NT2/D1 (cell line): ENCODE data around the gene MYO3B.

Experiments used
- DNase-seq: peaks from one replicate; pipeline ENCODE4 v3.0.0-alpha.2; 2011; ENCODE audit warnings: low read depth, low spot score
- H3K27me3 ChIP-seq: 2 replicates; pipeline ENCODE4 v1.6.0; 2011; ENCODE audit warnings: mild to moderate bottlenecking; ENCODE audit not compliant: insufficient read length, insufficient read depth
- H3K36me3 ChIP-seq: 2 replicates; pipeline ENCODE4 v1.6.1; 2011; ENCODE audit warnings: mild to moderate bottlenecking, low read length, mixed read lengths; ENCODE audit not compliant: insufficient read depth, insufficient read length
- H3K4me1 ChIP-seq: 2 replicates; pipeline ENCODE4 v1.5.1; 2011; ENCODE audit not compliant: insufficient read depth, insufficient read length
- H3K4me3 ChIP-seq: 2 replicates; pipeline ENCODE4 v1.5.1; 2011; ENCODE audit warnings: low read depth; ENCODE audit not compliant: insufficient read length
- H3K9ac ChIP-seq: 2 replicates; pipeline ENCODE4 v1.6.0; 2011; ENCODE audit warnings: low read depth; ENCODE audit not compliant: insufficient read length
- H3K9me3 ChIP-seq: 2 replicates; pipeline ENCODE4 v1.5.1; 2011; ENCODE audit warnings: mild to moderate bottlenecking, low read length; ENCODE audit not compliant: insufficient read depth
- SUZ12 ChIP-seq: IDR thresholded peaks from 2 replicates; pipeline ENCODE4 v1.6.1; 2011; ENCODE audit not compliant: insufficient read length, insufficient read depth; ENCODE audit errors: extremely low read depth
- YY1 ChIP-seq: IDR thresholded peaks from 2 replicates; pipeline ENCODE4 v1.6.1; 2011; ENCODE audit not compliant: insufficient read length, insufficient read depth
- ZNF274 ChIP-seq: IDR thresholded peaks from 2 replicates; pipeline ENCODE4 v1.6.1; 2011; ENCODE audit warnings: mild to moderate bottlenecking, low read depth, low read length

MYO3B gene

GRCh38 chr2:170218931-170219330, 41.0 kb downstream of the MYO3B start:
- DNase-seq, result no peak
- no peaks in the 10 kb centered on the region for H3K9me3 ChIP-seq
- no peak for TF ChIP-seq ZNF274
- no peak for TF ChIP-seq SUZ12
- no peak for TF ChIP-seq YY1
- peaks cover 2% of the 10 kb centered on the region for H3K4me1 ChIP-seq
- no peak overlapping the region for H3K9ac ChIP-seq
- no peaks in the 10 kb centered on the region for H3K36me3 ChIP-seq
- no peak overlapping the region for H3K4me3 ChIP-seq
- no peaks in the 10 kb centered on the region for H3K27me3 ChIP-seq

DNA sequence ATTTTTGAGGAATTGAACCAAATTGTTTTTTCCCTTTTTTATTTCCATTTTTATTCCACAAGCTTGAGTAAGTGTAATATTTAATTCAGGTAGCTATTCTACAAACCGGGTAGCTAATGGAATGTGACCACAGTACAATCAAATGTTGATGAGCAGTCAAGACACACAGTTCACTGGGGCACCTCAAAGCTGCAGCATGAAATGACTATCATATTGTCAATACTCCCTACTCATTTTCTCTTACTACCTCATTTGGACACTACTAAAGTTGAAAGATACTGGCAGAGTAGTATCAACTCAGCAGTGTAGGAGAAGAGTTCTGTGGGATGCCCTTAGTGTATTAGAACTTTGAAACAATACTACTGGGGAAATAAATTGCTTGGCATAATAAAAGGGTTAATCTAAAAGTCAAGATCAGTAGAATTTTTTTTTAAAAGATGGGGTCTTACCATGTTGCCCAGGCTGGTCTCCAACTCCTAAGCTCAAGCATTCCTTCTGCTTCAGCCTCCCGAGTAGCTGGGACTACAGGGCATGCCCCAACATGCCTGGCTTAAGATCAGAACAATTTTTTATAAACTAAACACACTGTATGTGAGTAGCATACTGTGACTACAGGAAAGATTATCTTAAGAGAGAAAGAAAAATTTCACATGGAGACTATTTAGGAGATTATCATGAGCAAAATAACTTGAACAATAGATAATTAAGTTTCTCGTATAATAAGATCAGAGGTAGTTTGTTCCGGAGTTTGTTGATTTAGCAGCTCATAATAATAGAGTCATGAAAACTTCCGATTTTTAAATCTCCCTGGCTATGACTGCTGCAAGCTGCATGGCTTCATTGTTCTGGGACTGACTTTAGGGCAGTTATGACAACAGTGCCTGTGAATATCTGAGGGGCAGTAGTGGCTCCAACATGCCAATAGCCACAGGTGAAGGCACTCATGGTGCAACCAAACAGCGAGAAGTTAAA, 43.7 kb downstream of the MYO3B start:
- H3K4me3 ChIP-seq, result no peak overlapping the region

DNA sequence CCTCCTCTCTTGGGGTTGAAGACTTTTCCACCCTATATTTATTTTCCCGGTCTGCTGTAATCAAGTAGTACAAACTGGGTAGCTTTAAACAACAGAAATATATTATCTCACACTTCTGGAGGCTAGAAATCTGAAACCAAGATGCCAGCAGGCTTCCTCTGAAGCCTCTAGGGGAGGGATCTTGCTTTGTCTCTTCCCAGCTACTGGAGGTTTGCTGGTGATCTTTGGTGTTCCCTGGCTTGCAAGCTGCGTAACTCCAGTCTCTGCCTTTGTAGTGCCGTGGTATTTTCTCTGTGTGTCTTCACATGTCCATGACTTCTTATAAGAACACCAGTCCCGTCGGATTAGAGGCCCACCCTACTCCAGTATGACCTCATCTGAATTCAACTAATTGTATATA, 44.4 kb downstream of the MYO3B start:
- H3K4me3 ChIP-seq, result no peak overlapping the region
- DNase-seq, result no peak

More for the DNA sequence above, 43.7 kb downstream of the MYO3B start:
- TF ChIP-seq YY1 (no peak), ZNF274 (no peak), SUZ12 (no peak)
- no peaks in the 10 kb centered on the region for H3K27me3 ChIP-seq
- H3K9me3 ChIP-seq, result no peaks in the 10 kb centered on the region
- H3K9ac ChIP-seq, result no peak overlapping the region
- DNase-seq, result no peak
- no peaks in the 10 kb centered on the region for H3K36me3 ChIP-seq
- H3K4me1 ChIP-seq, result peaks cover 6% of the 10 kb centered on the region

DNA sequence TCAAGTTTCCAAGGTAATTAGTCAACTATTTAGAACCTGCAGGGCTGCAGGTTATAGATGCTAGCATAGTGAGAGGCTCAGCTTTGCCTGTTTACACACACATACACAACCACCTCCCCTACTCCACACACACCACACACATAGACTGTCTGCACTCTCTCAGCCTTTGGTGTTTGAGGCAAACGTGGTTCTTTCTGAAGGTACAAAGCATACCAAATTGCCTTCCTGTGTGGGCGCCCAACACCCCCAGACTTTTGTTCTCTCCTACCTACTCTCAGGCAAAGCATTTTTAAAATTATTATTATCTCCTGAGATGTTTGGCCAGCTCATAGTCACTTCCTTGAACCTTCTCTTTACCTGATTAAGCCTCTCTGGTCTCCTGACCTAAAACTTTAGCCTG, 44.9 kb downstream of the MYO3B start:
- TF ChIP-seq SUZ12 (no peak), YY1 (no peak), ZNF274 (no peak)
- no peak for DNase-seq

More for the DNA sequence above, 44.4 kb downstream of the MYO3B start:
- TF ChIP-seq SUZ12 (no peak), ZNF274 (no peak), YY1 (no peak)
- Histone ChIP-seq H3K9me3 (no peaks in the 10 kb centered on the region), H3K36me3 (no peaks in the 10 kb centered on the region), H3K9ac (no peak overlapping the region), H3K4me1 (peaks cover 6% of the 10 kb centered on the region), H3K27me3 (no peaks in the 10 kb centered on the region)

GRCh38 chr2:170224692-170225294, 46.8 kb downstream of the MYO3B start:
- no peaks in the 10 kb centered on the region for H3K36me3 ChIP-seq
- H3K9ac ChIP-seq, result no peak overlapping the region
- H3K27me3 ChIP-seq, result no peaks in the 10 kb centered on the region
- no peak overlapping the region for H3K4me3 ChIP-seq
- H3K4me1 ChIP-seq, result peaks cover 6% of the 10 kb centered on the region
- no peak for DNase-seq
- TF ChIP-seq SUZ12 (no peak), YY1 (no peak), ZNF274 (no peak)
- no peaks in the 10 kb centered on the region for H3K9me3 ChIP-seq

More for the DNA sequence above, 44.9 kb downstream of the MYO3B start:
- Histone ChIP-seq H3K9ac (no peak overlapping the region), H3K27me3 (no peaks in the 10 kb centered on the region), H3K4me1 (peaks cover 6% of the 10 kb centered on the region), H3K36me3 (no peaks in the 10 kb centered on the region), H3K9me3 (no peaks in the 10 kb centered on the region), H3K4me3 (no peak overlapping the region)

DNA sequence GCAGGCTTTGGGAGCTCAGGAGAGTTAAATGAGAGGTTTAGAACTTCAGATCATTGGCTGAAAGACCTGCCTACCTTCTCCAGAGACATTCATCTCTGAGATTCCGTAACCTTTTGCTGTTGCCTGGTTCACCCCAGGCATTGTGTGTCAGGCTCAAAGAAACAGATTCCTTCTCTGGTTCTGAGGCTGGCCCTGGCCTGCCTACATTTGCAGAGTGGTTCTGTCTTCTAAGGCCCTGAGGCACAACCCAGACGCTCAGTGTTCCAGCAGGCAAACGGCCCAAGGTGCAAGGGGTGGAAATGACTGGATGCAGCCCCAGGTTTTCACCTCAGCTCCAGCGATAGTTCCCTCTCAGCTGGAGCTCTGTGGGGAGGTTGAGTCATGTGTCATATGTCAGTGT, 48.3 kb downstream of the MYO3B start:
- H3K4me3 ChIP-seq, result no peak overlapping the region
- H3K9ac ChIP-seq, result no peak overlapping the region
- no peaks in the 10 kb centered on the region for H3K36me3 ChIP-seq
- peaks cover 6% of the 10 kb centered on the region for H3K4me1 ChIP-seq
- DNase-seq, result no peak
- no peaks in the 10 kb centered on the region for H3K9me3 ChIP-seq
- H3K27me3 ChIP-seq, result no peaks in the 10 kb centered on the region
- no peak for TF ChIP-seq YY1

GRCh38 chr2:170227507-170227947, 49.6 kb downstream of the MYO3B start:
- no peak overlapping the region for H3K4me3 ChIP-seq
- no peaks in the 10 kb centered on the region for H3K9me3 ChIP-seq
- peaks cover 6% of the 10 kb centered on the region for H3K4me1 ChIP-seq
- no peaks in the 10 kb centered on the region for H3K27me3 ChIP-seq
- DNase-seq, result no peak
- TF ChIP-seq SUZ12 (no peak), ZNF274 (no peak)
- no peak overlapping the region for H3K9ac ChIP-seq
- H3K36me3 ChIP-seq, result no peaks in the 10 kb centered on the region
